ENCODE results near the gene TPMT. TPM values are rescaled to one million over a fixed set of nuclear protein-coding genes. Genes with fewer than 3 reads are reported as not detected.
A peak's percentile ranks its signal among the peaks of the same experiment; 100 is the strongest.

TPMT gene
- total RNA-seq, result 1 to 10 TPM; 3.8 to 9.3 (median 5.4) TPM

DNA sequence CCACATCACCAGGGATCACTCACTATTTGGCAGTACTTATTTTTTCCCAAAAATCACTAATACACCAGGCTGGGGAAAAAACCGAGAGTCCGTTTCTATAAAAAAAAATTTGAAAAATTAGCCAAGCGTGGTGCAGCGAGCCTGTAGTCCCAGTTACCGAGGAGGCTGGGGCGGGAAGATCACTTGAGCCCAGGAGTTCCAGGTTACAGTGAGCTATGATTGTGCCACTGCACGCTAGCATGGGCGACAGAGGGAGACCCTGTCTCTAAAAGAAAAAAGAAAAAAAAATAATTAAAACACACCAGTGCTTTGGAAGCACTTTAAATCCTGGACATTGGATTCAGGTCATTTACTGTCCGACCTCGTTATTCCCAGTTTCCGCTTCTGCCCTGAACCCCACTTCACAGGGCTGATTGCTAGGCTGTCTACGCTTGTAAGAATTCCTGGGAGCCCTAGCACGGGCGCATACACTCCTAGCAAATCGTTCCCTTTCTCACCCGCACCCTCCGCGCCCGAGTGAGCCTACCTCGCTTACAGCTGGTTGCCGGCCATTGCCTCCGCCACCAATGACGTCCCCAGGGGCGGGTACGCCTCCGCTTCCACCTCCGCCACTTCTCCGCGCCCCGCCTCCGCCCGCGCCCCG is at the start of gene TPMT:
TSS of gene TPMT (minus strand) at position 571 of the 643 bp plus-strand sequence. CDS start 5,950 bp downstream, outside the sequence.
- Histone ChIP-seq H3K4me3 (peak within 1 kb of the TSS; percentile 56 to 92 (median 72)), H3K36me3 (peaks cover 0 to 3% (median 0%) of the 10 kb centered on the region in 3 donors), H3K9me3 (no peaks in the 10 kb centered on the region), H3K27me3 (no peaks in the 10 kb centered on the region), H3K27ac (peak within 1 kb of the TSS; percentile 59 to 92 (median 83)), H3K4me1 (peaks cover 0 to 30% (median 6%) of the 10 kb centered on the region in 4 donors)
- DNase-seq (ENCODE audit: low spot score in 2 of 2), result no peak
- 1% methylated on average over 32 to 34 of the region's 34 CpGs for WGBS, 2 donors
- TF ChIP-seq, protein P1, sequence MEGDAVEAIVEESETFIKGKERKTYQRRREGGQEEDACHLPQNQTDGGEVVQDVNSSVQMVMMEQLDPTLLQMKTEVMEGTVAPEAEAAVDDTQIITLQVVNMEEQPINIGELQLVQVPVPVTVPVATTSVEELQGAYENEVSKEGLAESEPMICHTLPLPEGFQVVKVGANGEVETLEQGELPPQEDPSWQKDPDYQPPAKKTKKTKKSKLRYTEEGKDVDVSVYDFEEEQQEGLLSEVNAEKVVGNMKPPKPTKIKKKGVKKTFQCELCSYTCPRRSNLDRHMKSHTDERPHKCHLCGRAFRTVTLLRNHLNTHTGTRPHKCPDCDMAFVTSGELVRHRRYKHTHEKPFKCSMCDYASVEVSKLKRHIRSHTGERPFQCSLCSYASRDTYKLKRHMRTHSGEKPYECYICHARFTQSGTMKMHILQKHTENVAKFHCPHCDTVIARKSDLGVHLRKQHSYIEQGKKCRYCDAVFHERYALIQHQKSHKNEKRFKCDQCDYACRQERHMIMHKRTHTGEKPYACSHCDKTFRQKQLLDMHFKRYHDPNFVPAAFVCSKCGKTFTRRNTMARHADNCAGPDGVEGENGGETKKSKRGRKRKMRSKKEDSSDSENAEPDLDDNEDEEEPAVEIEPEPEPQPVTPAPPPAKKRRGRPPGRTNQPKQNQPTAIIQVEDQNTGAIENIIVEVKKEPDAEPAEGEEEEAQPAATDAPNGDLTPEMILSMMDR (IDR thresholded peaks at IDR 0.05), result no peak
- TF ChIP-seq EP300 (IDR thresholded peaks at IDR 0.05) (peak in 1 of 2 donors; percentile 78), POLR2A (IDR thresholded peaks at IDR 0.05) (peak; percentile 36 to 38)

DNA sequence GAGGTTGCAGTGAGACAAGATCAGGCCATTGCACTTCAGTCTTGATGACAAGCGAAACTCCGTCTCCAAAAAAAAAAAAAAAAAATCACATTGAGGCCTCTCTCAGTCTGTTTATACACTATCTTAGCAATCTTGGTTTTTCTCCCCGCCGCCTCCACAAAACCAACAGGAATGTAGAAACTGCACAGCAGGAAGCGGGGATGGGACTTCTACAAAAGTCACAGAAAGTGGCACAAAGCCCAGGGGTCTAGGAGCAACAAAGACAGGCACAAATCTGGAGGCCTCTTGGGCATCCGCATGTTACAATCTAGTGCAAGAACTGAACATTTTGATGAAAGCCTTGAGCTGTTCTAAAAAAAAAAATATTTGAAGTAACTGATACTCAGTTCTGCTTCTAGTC is 48.9 kb upstream of the TPMT start:
- H3K27me3 ChIP-seq, result no peaks in the 10 kb centered on the region
- H3K36me3 ChIP-seq, result peaks cover 0 to 73% (median 0%) of the 10 kb centered on the region in 3 donors
- H3K4me3 ChIP-seq, result no peak overlapping the region
- DNase-seq (ENCODE audit: low spot score in 2 of 2), result no peak
- no peaks in the 10 kb centered on the region for H3K4me1 ChIP-seq
- 56 to 64% methylated on average over 6 of the region's 6 CpGs for WGBS, 2 donors
- H3K9me3 ChIP-seq, result no peaks in the 10 kb centered on the region
- TF ChIP-seq POLR2A (IDR thresholded peaks at IDR 0.05), result no peak
- H3K27ac ChIP-seq, result no peak overlapping the region

DNA sequence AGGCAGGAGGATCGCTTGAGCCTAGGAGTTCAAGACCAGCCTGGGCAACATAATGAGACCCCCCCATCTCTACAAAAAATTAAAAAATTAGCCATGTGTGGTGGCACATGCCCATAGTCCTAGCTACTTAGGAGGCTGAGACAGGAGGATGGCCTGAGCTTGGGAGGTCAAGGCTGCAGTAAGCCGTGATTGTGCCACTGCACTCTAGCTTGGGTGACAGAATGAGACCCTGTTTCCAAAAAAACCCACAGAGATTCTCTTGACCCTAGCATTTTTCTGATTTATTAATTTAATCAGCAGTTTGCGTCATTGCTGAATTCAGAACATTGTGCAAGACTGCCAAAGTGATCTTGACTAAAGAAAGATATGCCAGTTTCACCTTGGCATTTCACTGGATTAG is 37.1 kb upstream of the TPMT start:
- H3K4me3 ChIP-seq, result no peak overlapping the region
- H3K27me3 ChIP-seq, result no peaks in the 10 kb centered on the region
- WGBS, 2 donors, result 90 to 94% methylated on average over 3 of the region's 3 CpGs
- H3K27ac ChIP-seq, result no peak overlapping the region
- DNase-seq (ENCODE audit: low spot score in 2 of 2), result no peak
- H3K4me1 ChIP-seq, result no peaks in the 10 kb centered on the region
- H3K9me3 ChIP-seq, result no peaks in the 10 kb centered on the region
- TF ChIP-seq EP300 (IDR thresholded peaks at IDR 0.05), result no peak
- TF ChIP-seq, protein P1 (IDR thresholded peaks at IDR 0.05), result no peak
- no peak for TF ChIP-seq POLR2A (IDR thresholded peaks at IDR 0.05)
- peaks cover 0 to 77% (median 0%) of the 10 kb centered on the region in 3 donors for H3K36me3 ChIP-seq

DNA sequence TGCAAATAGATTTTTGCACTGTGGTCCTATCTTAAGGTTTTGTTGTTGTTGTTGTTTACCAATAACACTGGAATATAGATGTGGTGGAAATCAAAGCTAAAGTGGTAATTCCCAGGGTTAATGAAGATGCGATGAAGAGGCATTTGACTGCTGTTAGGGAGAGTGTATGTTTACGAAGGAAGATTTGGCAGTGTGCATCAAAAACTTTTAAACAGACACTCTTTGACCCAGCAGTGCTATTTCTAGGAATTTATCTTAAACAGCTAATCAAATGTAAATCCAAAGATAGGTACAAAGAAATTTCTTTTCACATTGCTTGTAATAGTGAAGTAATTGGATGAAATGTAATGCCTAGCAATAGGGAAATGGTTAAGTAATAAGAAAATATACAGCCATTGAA is 34.3 kb upstream of the TPMT start:
- Histone ChIP-seq H3K27me3 (no peaks in the 10 kb centered on the region), H3K36me3 (peaks cover 0 to 72% (median 0%) of the 10 kb centered on the region in 3 donors), H3K27ac (no peak overlapping the region), H3K9me3 (no peaks in the 10 kb centered on the region), H3K4me1 (no peaks in the 10 kb centered on the region), H3K4me3 (no peak overlapping the region)
- 61 to 93% methylated on average over 2 of the region's 2 CpGs for WGBS, 2 donors
- no peak for TF ChIP-seq EP300 (IDR thresholded peaks at IDR 0.05)
- no peak for TF ChIP-seq POLR2A (IDR thresholded peaks at IDR 0.05)
- TF ChIP-seq, protein P1 (IDR thresholded peaks at IDR 0.05), result no peak
- no peak for DNase-seq (ENCODE audit: low spot score in 2 of 2)

DNA sequence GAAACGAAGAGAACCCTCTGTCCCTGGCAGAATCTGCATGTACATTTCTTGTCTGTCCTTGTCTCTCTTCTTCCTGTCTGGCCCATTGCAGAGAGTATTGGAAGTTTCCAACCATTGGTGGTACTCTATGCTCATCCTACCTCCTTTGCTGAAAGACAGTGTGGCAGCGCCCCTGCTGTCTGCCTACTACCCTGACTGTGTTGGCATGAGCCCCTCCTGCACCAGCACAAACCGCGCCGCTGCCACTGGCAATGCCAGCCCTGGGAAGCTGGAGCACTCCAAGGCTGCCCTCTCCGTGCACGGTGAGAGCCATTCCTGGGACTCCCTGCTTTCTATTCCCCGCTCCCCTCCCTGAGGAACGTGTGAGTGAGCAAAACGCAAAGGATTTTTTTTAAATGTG is 32.8 kb upstream of the TPMT start:
- DNase-seq (ENCODE audit: low spot score in 2 of 2), result no peak
- no peaks in the 10 kb centered on the region for H3K27me3 ChIP-seq
- H3K4me3 ChIP-seq, result no peak overlapping the region
- no peaks in the 10 kb centered on the region for H3K4me1 ChIP-seq
- H3K36me3 ChIP-seq, result peaks cover 0 to 60% (median 0%) of the 10 kb centered on the region in 3 donors
- no peak overlapping the region for H3K27ac ChIP-seq
- 80 to 93% methylated on average over 10 of the region's 10 CpGs for WGBS, 2 donors
- H3K9me3 ChIP-seq, result no peaks in the 10 kb centered on the region
- no peak for TF ChIP-seq POLR2A (IDR thresholded peaks at IDR 0.05)

DNA sequence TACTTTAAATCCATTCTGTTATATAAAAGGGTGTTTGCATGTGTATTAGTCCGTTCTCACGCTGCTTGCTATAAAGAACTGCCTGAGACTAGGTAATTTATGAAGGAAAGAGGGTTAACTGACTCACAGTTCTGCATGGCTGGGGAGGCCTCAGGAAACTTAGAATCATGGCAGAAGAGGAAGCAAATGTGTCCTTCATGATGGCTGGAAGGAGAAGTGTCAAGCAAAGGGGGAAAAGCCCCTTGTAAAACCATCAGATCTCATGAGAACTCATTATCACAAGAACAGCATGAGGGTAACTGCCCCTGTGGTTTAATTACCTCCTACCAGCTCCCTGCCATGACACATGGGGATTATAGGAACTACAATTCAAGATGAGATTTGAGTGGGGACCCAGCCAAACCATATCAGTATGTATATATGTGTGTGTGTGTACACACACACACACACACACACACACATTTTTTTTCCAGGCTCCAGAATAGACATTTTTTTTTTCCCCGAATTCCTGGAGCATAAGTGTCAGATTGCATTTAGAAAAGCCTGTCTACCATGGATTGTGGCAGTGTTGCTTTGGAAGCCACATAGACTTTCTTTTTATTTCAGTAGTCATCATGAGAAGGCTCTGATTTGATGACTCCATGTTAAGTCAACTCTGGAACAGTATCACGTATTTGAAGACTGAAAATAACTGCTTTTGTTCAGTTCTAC is 31.8 kb upstream of the TPMT start:
- WGBS, 2 donors, result 73 to 86% methylated on average over 4 of the region's 4 CpGs
- Histone ChIP-seq H3K36me3 (peaks cover 0 to 52% (median 4%) of the 10 kb centered on the region in 3 donors), H3K9me3 (no peaks in the 10 kb centered on the region), H3K4me1 (no peaks in the 10 kb centered on the region), H3K27ac (no peak overlapping the region), H3K4me3 (no peak overlapping the region), H3K27me3 (no peaks in the 10 kb centered on the region)
- TF ChIP-seq, protein P1 (IDR thresholded peaks at IDR 0.05), result no peak
- no peak for TF ChIP-seq POLR2A (IDR thresholded peaks at IDR 0.05)
- TF ChIP-seq EP300 (IDR thresholded peaks at IDR 0.05), result no peak
- no peak for DNase-seq (ENCODE audit: low spot score in 2 of 2)
